Caco-2 (cell line): ENCODE data around the gene BTBD7. TPM values are rescaled to one million over a fixed set of nuclear protein-coding genes. Genes with fewer than 3 reads are reported as not detected.

ENCODE experiments used
- BruUV-seq: library from RNA; stranded (reverse); fragments of 400-500 nt; replicated peaks from 2 replicates; lab custom pipeline; 2021; lab: Mats Ljungman, UMichigan
- CTCF ChIA-PET: fragments of 300-600 bp; sonication (Branson Sonifier 250); formaldehyde crosslinking; loops from one replicate; lab custom pipeline; 2022; ENCODE audit warnings: antibody characterized with exemption; lab: Charles Lee
- POLR2A ChIA-PET: fragments of 300-600 bp; sonication (Branson Sonifier 250); formaldehyde crosslinking; loops from one replicate; lab custom pipeline; 2022; ENCODE audit warnings: antibody characterized with exemption; lab: Charles Lee
- DNase-seq, 2 experiments: peaks; one replicate each; pipeline versions ENCODE4 v3.0.0 to v3.0.0-alpha.2; 2020 to 2022
- H3K27me3 ChIP-seq: replicated peaks from 2 replicates; pipeline ENCODE4 v1.6.0; 2011; ENCODE audit warnings: low read length; ENCODE audit not compliant: control insufficient read depth, insufficient read depth
- H3K36me3 ChIP-seq: 2 replicates; pipeline ENCODE4 v1.5.1; 2011; ENCODE audit warnings: low read length; ENCODE audit not compliant: control insufficient read depth, insufficient read depth
- H3K4me1 ChIP-seq: fragments of 250-450 bp; sonication (Bioruptor Pico); 2 replicates; pipeline ENCODE4 v1.5.1; 2020; ENCODE audit warnings: mild to moderate bottlenecking
- H3K4me3 ChIP-seq: 2 replicates; pipeline ENCODE4 v1.5.1; 2011; ENCODE audit warnings: low read depth, mild to moderate bottlenecking, control low read depth, low read length
- H3K9me3 ChIP-seq: fragments of 250-450 bp; sonication (Bioruptor Pico); 2 replicates; pipeline ENCODE4 v1.5.1; 2020; ENCODE audit warnings: mild to moderate bottlenecking, moderate library complexity
- H3K27ac Mint-ChIP-seq: one replicate; pipeline ENCODE4 v1.8.0; 2022; ENCODE audit warnings: mixed read lengths; ENCODE audit not compliant: unreplicated experiment
- H3K27me3 Mint-ChIP-seq: one replicate; pipeline ENCODE4 v1.8.0; 2022; ENCODE audit warnings: mixed read lengths; ENCODE audit not compliant: insufficient read depth, unreplicated experiment
- H3K36me3 Mint-ChIP-seq: one replicate; pipeline ENCODE4 v1.8.0; 2022; ENCODE audit warnings: mild to moderate bottlenecking, mixed read lengths; ENCODE audit not compliant: insufficient read depth, unreplicated experiment
- H3K4me1 Mint-ChIP-seq: one replicate; pipeline ENCODE4 v1.8.0; 2022; ENCODE audit warnings: low read depth, mixed read lengths; ENCODE audit not compliant: unreplicated experiment
- H3K4me3 Mint-ChIP-seq: one replicate; pipeline ENCODE4 v1.8.0; 2022; ENCODE audit warnings: mild to moderate bottlenecking, moderate library complexity, mixed read lengths; ENCODE audit not compliant: unreplicated experiment
- H3K9me3 Mint-ChIP-seq: one replicate; pipeline ENCODE4 v1.8.0; 2022; ENCODE audit warnings: mixed read lengths; ENCODE audit not compliant: unreplicated experiment
- CTCF ChIP-seq, 2 experiments: fragments of 200-600 bp in 1 of 2; IDR thresholded peaks; 1 replicate in 1 of 2; 2 replicates in 1 of 2; pipeline versions ENCODE4 v1.5.1 to v1.8.0; 2011 to 2022; ENCODE audit warnings: antibody characterized with exemption in 1 of 2, control low read depth in 1 of 2, inconsistent platforms in 1 of 2, low read depth in 1 of 2, low read length in 1 of 2, mild to moderate bottlenecking in 1 of 2, moderate library complexity in 1 of 2; ENCODE audit not compliant: insufficient read depth in 1 of 2, severe bottlenecking in 1 of 2, unreplicated experiment in 1 of 2
- intact Hi-C: fragments of 100-400 bp; cut with micrococcal nuclease; formaldehyde crosslinking; loops from one replicate; pipeline ENCODE4 v1.10.0; 2022; ENCODE audit not compliant: unreplicated experiment
- total RNA-seq: library from RNA; stranded (reverse); gene quantifications from 2 replicates; pipeline ENCODE4 v1.2.3, GENCODE V29; 2022

BTBD7 gene
- total RNA-seq, 1 experiment from 2014 or later = 32.2 TPM

GRCh38 chr14:93343266-93343665 lies 10.4 kb upstream of the BTBD7 start:
- no peaks in the 10 kb centered on the region for H3K4me1 Mint-ChIP-seq
- intact Hi-C loops = no loop called here
- H3K27me3 ChIP-seq = no peaks in the 10 kb centered on the region
- ChIA-PET CTCF (no interaction called here), POLR2A (no interaction called here)
- TF ChIP-seq CTCF (IDR thresholded peaks at IDR 0.05; ENCODE audit: insufficient read depth in 1 of 2, low read depth in 1 of 2, low read length in 1 of 2, severe bottlenecking in 1 of 2, unreplicated experiment in 1 of 2) = no peak
- no peak overlapping the region for H3K4me3 ChIP-seq
- no peak overlapping the region for H3K4me3 Mint-ChIP-seq
- no peaks in the 10 kb centered on the region for H3K36me3 ChIP-seq
- no peak for DNase-seq
- no peaks in the 10 kb centered on the region for H3K27me3 Mint-ChIP-seq
- H3K36me3 Mint-ChIP-seq = no peaks in the 10 kb centered on the region
- H3K9me3 Mint-ChIP-seq = peaks cover 26% of the 10 kb centered on the region
- H3K9me3 ChIP-seq = 0 out of 2 replicates have a peak, but pooled peaks cover 7% of the 10 kb centered on the region
- H3K27ac Mint-ChIP-seq = no peak overlapping the region
- H3K4me1 ChIP-seq = no peaks in the 10 kb centered on the region
- no TSS peak for BruUV-seq

GRCh38 chr14:93337884-93338283 lies 5.0 kb upstream of the BTBD7 start:
- ChIA-PET CTCF (no interaction called here), POLR2A (no interaction called here)
- peaks cover 6% of the 10 kb centered on the region for H3K9me3 Mint-ChIP-seq
- intact Hi-C loops = no loop called here
- no TSS peak for BruUV-seq
- Histone ChIP-seq H3K27me3 (no peaks in the 10 kb centered on the region), H3K4me1 (peaks cover 7% of the 10 kb centered on the region; the same call in 1 of the 2 replicates), H3K9me3 (peaks cover 17% of the 10 kb centered on the region; the same call in 1 of the 2 replicates), H3K36me3 (no peaks in the 10 kb centered on the region), H3K4me3 (no peak overlapping the region)
- peaks cover 6% of the 10 kb centered on the region for H3K4me1 Mint-ChIP-seq
- no peak overlapping the region for H3K27ac Mint-ChIP-seq
- no peak for DNase-seq
- no peaks in the 10 kb centered on the region for H3K27me3 Mint-ChIP-seq
- H3K36me3 Mint-ChIP-seq = peaks cover 6% of the 10 kb centered on the region
- no peak overlapping the region for H3K4me3 Mint-ChIP-seq
- no peak for TF ChIP-seq CTCF (IDR thresholded peaks at IDR 0.05; ENCODE audit: insufficient read depth in 1 of 2, low read depth in 1 of 2, low read length in 1 of 2, severe bottlenecking in 1 of 2, unreplicated experiment in 1 of 2)

GRCh38 chr14:93337143-93337753 lies 4.4 kb upstream of the BTBD7 start:
- Mint-ChIP-seq H3K27ac (no peak overlapping the region), H3K4me3 (no peak overlapping the region), H3K4me1 (peaks cover 6% of the 10 kb centered on the region), H3K27me3 (no peaks in the 10 kb centered on the region), H3K36me3 (peaks cover 11% of the 10 kb centered on the region), H3K9me3 (no peaks in the 10 kb centered on the region)
- peaks cover 7% of the 10 kb centered on the region; the same call in 1 of the 2 replicates for H3K4me1 ChIP-seq
- BruUV-seq = no TSS peak
- H3K36me3 ChIP-seq = no peaks in the 10 kb centered on the region
- peaks cover 17% of the 10 kb centered on the region; the same call in 1 of the 2 replicates for H3K9me3 ChIP-seq
- H3K4me3 ChIP-seq = no peak overlapping the region
- ChIA-PET CTCF (no interaction called here), POLR2A (no interaction called here)
- no peaks in the 10 kb centered on the region for H3K27me3 ChIP-seq
- intact Hi-C loops = no loop called here
- TF ChIP-seq CTCF (IDR thresholded peaks at IDR 0.05; ENCODE audit: insufficient read depth in 1 of 2, low read depth in 1 of 2, low read length in 1 of 2, severe bottlenecking in 1 of 2, unreplicated experiment in 1 of 2) = no peak
- no peak for DNase-seq
